K562 (cell line): Measurements from ENCODE around the gene SLC38A7. TPM values are rescaled to one million over a fixed set of nuclear protein-coding genes. Genes with fewer than 3 reads are reported as not detected.

Source experiments
- ATAC-seq: fragments of 200-7000 bp; cut with Tn5 transposase; 3 replicates; pipeline ENCODE4 v1.9.1; 2020; ENCODE audit warnings: moderate library complexity
- BruUV-seq: library from RNA; stranded (reverse); fragments of 400-500 nt; replicated peaks from 2 replicates; lab custom pipeline; 2021; lab: Mats Ljungman, UMichigan
- CTCF ChIA-PET: fragments of 300-600 bp; formaldehyde crosslinking; extraction: SDS; loops from one replicate; lab custom pipeline; 2021; ENCODE audit warnings: low intra/inter-chr PET ratio; lab: Yijun Ruan, JAX
- POLR2A ChIA-PET: fragments of 300-600, 350-650 bp; sonication (Branson Sonifier 250); formaldehyde crosslinking; extraction: SDS; loops from one replicate; lab custom pipeline; 2021; ENCODE audit warnings: antibody characterized with exemption, inconsistent platforms; lab: Yijun Ruan, JAX
- DNase-seq, 4 experiments: peaks; one replicate each; pipeline versions ENCODE4 v3.0.0 to v3.0.0-alpha.2; 2011 to 2018; ENCODE audit warnings: low spot score in 3 of 4, mixed read lengths in 3 of 4; ENCODE audit errors: extremely low read depth in 1 of 4
- FAIRE-seq: peaks from 2 replicates; lab custom pipeline; 2011; peaks lifted over from hg19 to GRCh38; lab: Jason Lieb, UNC
- H2AFZ ChIP-seq: 2 replicates; pipeline ENCODE4 v1.6.0; 2011; ENCODE audit warnings: low read depth, low read length, control low read depth, inconsistent platforms
- H3K27ac ChIP-seq: fragments of 200-600 bp; 3 replicates; pipeline ENCODE4 v1.8.0; 2011; ENCODE audit warnings: low read depth, mild to moderate bottlenecking, control low read depth, inconsistent platforms, low read length, moderate library complexity, mixed read lengths; ENCODE audit errors: extremely low read depth
- H3K27me3 ChIP-seq, 2 experiments: fragments of 300-600 bp in 1 of 2; 2 replicates in 1 of 2; 3 replicates in 1 of 2; pipeline versions ENCODE4 v1.6.0 to v1.8.0; 2011; ENCODE audit warnings: inconsistent platforms in 2 of 2, low read length in 2 of 2, mild to moderate bottlenecking in 1 of 2, mixed read lengths in 1 of 2, moderate library complexity in 1 of 2; ENCODE audit not compliant: control insufficient read depth in 2 of 2, insufficient read depth in 2 of 2
- H3K36me3 ChIP-seq: fragments of 300-600 bp; 3 replicates; pipeline ENCODE4 v1.8.0; 2011; ENCODE audit warnings: mild to moderate bottlenecking, low read length, inconsistent platforms; ENCODE audit not compliant: control insufficient read depth, insufficient read depth
- H3K4me1 ChIP-seq, 2 experiments: fragments of 200-600 bp in 1 of 2; replicated peaks in 1 of 2; 2 replicates in 1 of 2; 3 replicates in 1 of 2; pipeline versions ENCODE4 v1.5.1 to v1.8.0; 2011; ENCODE audit warnings: inconsistent platforms in 2 of 2, low read length in 2 of 2, mild to moderate bottlenecking in 1 of 2, mixed read lengths in 1 of 2, moderate library complexity in 1 of 2; ENCODE audit not compliant: control insufficient read depth in 2 of 2, insufficient read depth in 2 of 2
- H3K4me2 ChIP-seq: 2 replicates; pipeline ENCODE4 v1.6.1; 2011; ENCODE audit warnings: low read length, control low read depth, inconsistent platforms, mixed read lengths; ENCODE audit not compliant: insufficient read depth
- H3K4me3 ChIP-seq: fragments of 200-600 bp; sonication (generic), shearing (Covaris generic); 2 replicates; pipeline ENCODE4 v1.5.1; 2016; ENCODE audit warnings: control low read depth, inconsistent platforms
- H3K79me2 ChIP-seq: fragments of 200-600 bp; 3 replicates; pipeline ENCODE4 v1.8.0; 2011; ENCODE audit warnings: low read length, inconsistent platforms; ENCODE audit not compliant: control insufficient read depth, insufficient read depth
- H3K9ac ChIP-seq, 2 experiments: 2 replicates each; pipeline versions ENCODE4 v1.6.0 to v1.6.1; 2011; ENCODE audit warnings: low read depth in 2 of 2, low read length in 2 of 2, control low read depth in 1 of 2, inconsistent platforms in 1 of 2, mild to moderate bottlenecking in 1 of 2, mixed read lengths in 1 of 2; ENCODE audit not compliant: insufficient read depth in 1 of 2
- H3K9me1 ChIP-seq: one replicate; pipeline ENCODE4 v1.6.0; 2011; ENCODE audit warnings: inconsistent platforms, mild to moderate bottlenecking, low read length, moderate library complexity; ENCODE audit not compliant: control insufficient read depth, insufficient read depth
- H3K9me3 ChIP-seq: replicated peaks from 2 replicates; pipeline ENCODE4 v1.5.1; 2011; ENCODE audit warnings: low read depth, low read length, inconsistent platforms; ENCODE audit not compliant: control insufficient read depth, insufficient read depth
- H4K20me1 ChIP-seq: replicated peaks from 2 replicates; pipeline ENCODE4 v1.6.1; 2011; ENCODE audit warnings: low read length, inconsistent platforms, mixed read lengths; ENCODE audit not compliant: control insufficient read depth, insufficient read depth
- NELFE ChIP-seq: IDR thresholded peaks from 2 replicates; pipeline ENCODE4 v1.6.1; 2011; ENCODE audit warnings: mild to moderate bottlenecking; ENCODE audit not compliant: insufficient read depth, insufficient read length
- PBX2 ChIP-seq, 2 experiments: IDR thresholded peaks in 1 of 2; conservative IDR thresholded peaks in 1 of 2; 2 replicates each; pipeline ENCODE4 v1.6.1; 2016; ENCODE audit warnings: low read depth in 2 of 2, mild to moderate bottlenecking in 1 of 2, missing compliant biosample characterization in 1 of 2, missing genetic modification characterization in 1 of 2, moderate library complexity in 1 of 2
- RB1 ChIP-seq: fragments of 450-650 bp; IDR thresholded peaks from 2 replicates; pipeline ENCODE4 v1.6.1; 2017; ENCODE audit warnings: low read depth, mild to moderate bottlenecking
- ZBTB40 ChIP-seq, 2 experiments: fragments of 450-650 bp in 1 of 2; sonication (generic) in 1 of 2; formaldehyde crosslinking in 1 of 2; IDR thresholded peaks; 2 replicates each; pipeline versions ENCODE4 v1.7.1 to v1.9.0; 2016 to 2022; ENCODE audit warnings: inconsistent platforms in 1 of 2, mild to moderate bottlenecking in 1 of 2, missing genetic modification reagents in 1 of 2
- ZNF263 ChIP-seq: sonication (generic); formaldehyde crosslinking; IDR thresholded peaks from 2 replicates; pipeline ENCODE4 v1.8.0; 2022; ENCODE audit warnings: mild to moderate bottlenecking, missing genetic modification reagents, borderline replicate concordance
- ZNF436 ChIP-seq: fragments of 250-450, 450-650 bp; sonication (Bioruptor Pico); formaldehyde crosslinking; IDR thresholded peaks from 2 replicates; pipeline ENCODE4 v1.7.0; 2020; ENCODE audit warnings: mild to moderate bottlenecking
- ZZZ3 ChIP-seq: fragments of 450-650 bp; IDR thresholded peaks from 2 replicates; pipeline ENCODE4 v1.6.1; 2016; ENCODE audit warnings: antibody characterized with exemption, mild to moderate bottlenecking, moderate library complexity
- WGBS: fragments of 100-300 bp; shearing (Covaris generic); methylation state at CpG from one replicate; pipeline ENCODE4 v1.1.6; 2016; ENCODE audit warnings: low coverage, mixed read lengths; ENCODE audit not compliant: insufficient coverage; ENCODE audit errors: missing lambda C conversion rate; 5-methylcytosine and 5-hydroxymethylcytosine counted together
- in situ Hi-C: fragments of 300-500 bp; cut with MboI; formaldehyde crosslinking; loops from 4 replicates; pipeline ENCODE4 v1.15.0; 2018; ENCODE audit warnings: inconsistent platforms, mixed read lengths
- intact Hi-C: fragments of 100-400 bp; cut with micrococcal nuclease; formaldehyde crosslinking; loops from 2 replicates; pipeline ENCODE4 v1.14.2; 2022
- polyA plus RNA-seq, 8 experiments: library from polyadenylated mRNA; depleted of rRNA in 4 of 8; stranded (reverse) in 5 of 8; unstranded in 3 of 8; fragments of >200 nt; fragmentation: Nextera tagmentation in 2 of 8; fragmentation: Illumina TruSeq in 1 of 8; extraction: Ambion mirVana in 2 of 8; extraction: Trizol in 1 of 8; gene quantifications; 2 replicates each; pipeline versions ENCODE4 v1.2.1 to v1.2.3, GENCODE V29; 2011 to 2014; ENCODE audit warnings: inconsistent platforms in 1 of 8, missing spikeins in 1 of 8
- total RNA-seq, 7 experiments: library from RNA; depleted of rRNA in 6 of 7; stranded (reverse); fragments of >200 nt in 6 of 7; fragmentation: Illumina TruSeq in 2 of 7; extraction: Trizol in 2 of 7; gene quantifications; 2 replicates each; pipeline versions ENCODE4 v1.2.1 to v1.2.3, GENCODE V29; 2011 to 2021; ENCODE audit warnings: low replicate concordance in 1 of 7

Gene SLC38A7
- total and polyA plus RNA-seq, 9 of the 15 experiments (the other 6 are each of a cell fraction or from before 2014, with no cell fraction given): 2.7 to 12.2 (median 6.5) TPM

DNA sequence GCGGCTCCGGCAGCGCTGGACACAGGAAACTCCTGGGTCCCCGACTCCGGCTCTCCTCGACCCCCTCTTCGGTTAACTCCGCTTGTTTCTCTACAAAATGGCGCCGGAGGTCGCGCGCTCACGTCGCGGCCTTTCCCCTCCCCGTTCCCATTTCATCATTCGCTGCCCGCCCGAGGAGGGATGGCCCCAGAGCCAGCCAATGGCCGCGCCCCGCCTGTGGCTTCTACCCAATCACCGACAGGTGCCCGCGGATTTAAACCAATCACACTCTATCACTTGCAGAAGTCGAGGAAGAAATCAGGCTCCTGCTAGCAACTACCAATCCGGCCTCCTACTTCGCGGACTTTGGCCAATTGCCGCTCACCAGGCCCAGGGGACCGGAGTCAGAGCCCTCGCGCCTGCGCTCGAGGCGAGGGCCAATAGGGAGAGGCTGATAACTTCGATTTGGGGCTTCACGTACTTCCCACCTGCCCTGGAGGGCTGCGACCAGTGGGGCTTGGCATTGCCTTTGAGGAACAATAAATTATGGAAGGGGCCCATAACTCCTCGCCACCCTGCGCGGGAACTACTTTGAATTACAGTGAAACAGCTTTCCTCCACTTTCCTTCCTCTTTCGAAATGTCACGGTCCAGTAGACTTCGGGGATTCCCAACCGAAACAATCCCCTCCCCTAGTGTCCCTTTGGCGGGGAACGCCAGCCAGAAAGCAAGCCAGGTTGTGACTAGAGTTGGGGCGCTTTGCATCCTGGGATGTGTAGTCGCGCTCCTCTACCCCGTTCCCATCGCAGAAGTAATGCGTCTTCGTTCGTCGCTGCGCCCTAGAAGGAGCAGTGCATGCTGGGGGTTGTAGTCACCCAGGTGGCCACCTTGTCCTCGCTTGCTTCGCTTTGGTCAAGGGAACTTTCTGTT, 54.6 kb downstream of the SLC38A7 start, which contains the start of gene CNOT1:
TSS of gene CNOT1 (minus strand) at position 94 of the 908 bp plus-strand sequence. CDS start 30,489 bp downstream, outside the sequence.
- no TSS peak for BruUV-seq
- FAIRE-seq: peak; percentile 100
- ChIA-PET CTCF (no interaction called here), POLR2A (interaction anchor here (0.6 to 1.7 kb wide), 3 partner anchors 27 to 652 kb away, joined by 3 to 6 read pairs (median 5); no protein-coding TSS in a partner anchor)
- peak within 1 kb of the TSS; percentile 90 for H3K4me3 ChIP-seq
- in situ Hi-C loops (no loop called here), intact Hi-C loops (no loop called here)
- peak within 1 kb of the TSS; percentile 94 for H3K27ac ChIP-seq
- peak within 1 kb of the TSS; percentile 99 for H3K9ac ChIP-seq
- ATAC-seq: peak; percentile 92
- H3K4me1 ChIP-seq: no peaks in the 10 kb centered on the region; a peak in 2 of 5 replicates
- peaks cover 47% of the 10 kb centered on the region for H3K79me2 ChIP-seq
- H3K4me2 ChIP-seq: peak within 1 kb of the TSS; percentile 90
- peaks cover 23% of the 10 kb centered on the region for H4K20me1 ChIP-seq
- under 1% methylated on average over 59 of the region's 61 CpGs for WGBS
- peak; percentile 97 to 98 (median 98) for DNase-seq
- no peaks in the 10 kb centered on the region for H3K9me3 ChIP-seq
- peaks cover 24% of the 10 kb centered on the region; the same call in 1 of the 3 replicates for H3K36me3 ChIP-seq
- H3K27me3 ChIP-seq: no peaks in the 10 kb centered on the region
- peak within 1 kb of the TSS; percentile 96 for H2AFZ ChIP-seq
- H3K9me1 ChIP-seq: no peaks in the 10 kb centered on the region
- TF ChIP-seq ZZZ3: no peak
- TF ChIP-seq ZNF436 (CRISPR knock-in tag): no peak
- TF ChIP-seq RB1: peak; percentile 22; the same call in 1 of the 2 replicates
- TF ChIP-seq ZNF263: no peak
- peak; percentile 62 for TF ChIP-seq ZBTB40 (IDR thresholded peaks at IDR 0.05)
- no peak for TF ChIP-seq ZBTB40 (CRISPR knock-in tag; IDR thresholded peaks at IDR 0.05)
- no peak for TF ChIP-seq PBX2 (CRISPR knock-in tag; IDR thresholded peaks at IDR 0.05; ENCODE audit: low read depth)
- no peak for TF ChIP-seq PBX2 (tag; conservative IDR thresholded peaks at IDR 0.05; ENCODE audit: low read depth)
- no peak for TF ChIP-seq NELFE
